ENCODE results near the gene IL12A.

The IL12A gene

GRCh38 chr3:159991591-159991990 lies 3.0 kb downstream of the IL12A start:
- no peak for FAIRE-seq

- no peak for FAIRE-seq
Observed at GRCh38 chr3:159992589-159992988, 4.0 kb downstream of the IL12A start.

GRCh38 chr3:159994182-159994581 lies 5.5 kb downstream of the IL12A start:
- FAIRE-seq, result no peak

GRCh38 chr3:159995091-159995490 lies 6.5 kb downstream of the IL12A start:
- no peak for FAIRE-seq

GRCh38 chr3:159996018-159996417 lies 7.4 kb downstream of the IL12A start:
- no peak for FAIRE-seq

GRCh38 chr3:159996959-159997358 lies 8.3 kb downstream of the IL12A start:
- no peak for FAIRE-seq

- FAIRE-seq, result no peak
Observed at GRCh38 chr3:160001148-160001760, 12.6 kb downstream of the IL12A start.

GRCh38 chr3:160001850-160002623 lies 13.4 kb downstream of the IL12A start:
- FAIRE-seq, result no peak

GRCh38 chr3:160003520-160004128 lies 15.0 kb downstream of the IL12A start:
- FAIRE-seq, result no peak

GRCh38 chr3:160005004-160005403 lies 16.4 kb downstream of the IL12A start:
- no peak for FAIRE-seq

- FAIRE-seq, result no peak
Observed at GRCh38 chr3:160006282-160007163, 17.9 kb downstream of the IL12A start.

- no peak for FAIRE-seq
Observed at GRCh38 chr3:160008961-160009360, 20.3 kb downstream of the IL12A start.

GRCh38 chr3:160009525-160009924 lies 20.9 kb downstream of the IL12A start:
- FAIRE-seq, result no peak

GRCh38 chr3:160010578-160010977 lies 21.9 kb downstream of the IL12A start:
- FAIRE-seq, result no peak

GRCh38 chr3:160012108-160012507 lies 23.5 kb downstream of the IL12A start:
- FAIRE-seq, result no peak

- no peak for FAIRE-seq
Observed at GRCh38 chr3:160016972-160017371, 28.3 kb downstream of the IL12A start.

- no peak for FAIRE-seq
Observed at GRCh38 chr3:160018959-160019358, 30.3 kb downstream of the IL12A start.

- FAIRE-seq, result no peak
Observed at GRCh38 chr3:160020057-160020711, 31.5 kb downstream of the IL12A start.

- FAIRE-seq, result no peak
Observed at GRCh38 chr3:160022068-160022467, 33.4 kb downstream of the IL12A start.

- no peak for FAIRE-seq
Observed at GRCh38 chr3:160023476-160023875, 34.8 kb downstream of the IL12A start.

- no peak for FAIRE-seq
Observed at GRCh38 chr3:160027541-160028195, 39.0 kb downstream of the IL12A start.

GRCh38 chr3:160035757-160036156 lies 47.1 kb downstream of the IL12A start:
- FAIRE-seq, result no peak

Measured in islet of Langerhans (tissue), 1 donor.